Upper lobe of right lung (tissue), 1 donor: Measurements from ENCODE around the gene ZNF366. TPM values are rescaled to one million over a fixed set of nuclear protein-coding genes. Genes with fewer than 3 reads are reported as not detected.

ENCODE experiments used
- ATAC-seq: fragments of 200-7000 bp; cut with Tn5 transposase; one replicate; pipeline ENCODE4 v1.9.1; 2020; ENCODE audit warnings: mild to moderate bottlenecking, moderate library complexity
- DNase-seq: peaks from one replicate; pipeline ENCODE4 v3.0.0-alpha.2; 2020
- H3K27ac ChIP-seq: fragments of 200-600 bp; one replicate; pipeline ENCODE4 v1.8.0; 2022
- H3K27me3 ChIP-seq: fragments of 200-600 bp; one replicate; pipeline ENCODE4 v1.8.0; 2022; ENCODE audit warnings: mild to moderate bottlenecking
- H3K36me3 ChIP-seq: fragments of 200-600 bp; one replicate; pipeline ENCODE4 v1.8.0; 2022
- H3K4me1 ChIP-seq: fragments of 200-600 bp; one replicate; pipeline ENCODE4 v1.8.0; 2022
- H3K4me3 ChIP-seq: fragments of 200-600 bp; one replicate; pipeline ENCODE4 v1.8.0; 2022; ENCODE audit warnings: mild to moderate bottlenecking
- H3K9me3 ChIP-seq: fragments of 200-600 bp; one replicate; pipeline ENCODE4 v1.8.0; 2022
- CTCF ChIP-seq: fragments of 200-600 bp; IDR thresholded peaks from one replicate; pipeline ENCODE4 v1.8.0; 2022; ENCODE audit warnings: antibody characterized with exemption
- intact Hi-C: fragments of 100-400 bp; cut with DNase I; formaldehyde crosslinking; loops from one replicate; pipeline ENCODE4 v1.11.0; 2022
- total RNA-seq: library from RNA; stranded (reverse); fragmentation: NEBNext Ultra II Directional; extraction: Animal tissue kit (Norgen Biotek cat#: 25700); gene quantifications from one replicate; pipeline ENCODE4 v1.2.1, GENCODE V29; 2021
- donor health status: DM: no; HTN: yes; CAD: no; lungs with severe emphysema.

ZNF366 gene
- total RNA-seq, 1 donor from 2014 or later = 12.2 TPM

DNA sequence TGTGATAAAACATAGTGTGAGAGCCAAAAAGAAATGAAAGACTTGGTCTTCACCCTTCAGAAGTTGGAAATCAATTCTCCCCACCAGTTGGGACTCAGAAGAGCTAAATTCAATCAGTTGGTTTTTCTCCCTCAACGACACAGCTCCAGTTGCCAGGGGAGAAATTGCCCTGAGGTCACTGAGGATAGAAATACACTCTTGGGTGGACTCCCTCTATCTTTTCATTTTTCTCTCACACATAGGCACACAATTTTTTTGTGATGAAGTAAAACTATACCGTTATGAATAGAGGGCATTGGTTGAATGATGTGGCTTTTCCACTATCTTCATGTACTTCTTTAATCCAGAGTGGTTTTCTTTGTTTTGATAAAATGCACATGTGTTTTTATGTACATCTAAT is 80.2 kb downstream of the ZNF366 start:
- no peak for DNase-seq
- H3K36me3 ChIP-seq = no peaks in the 10 kb centered on the region
- intact Hi-C loops = no loop called here
- H3K4me3 ChIP-seq = no peak overlapping the region
- H3K4me1 ChIP-seq = peaks cover 8% of the 10 kb centered on the region
- no peak for ATAC-seq
- TF ChIP-seq CTCF = no peak
- no peaks in the 10 kb centered on the region for H3K27me3 ChIP-seq
- H3K9me3 ChIP-seq = no peaks in the 10 kb centered on the region
- H3K27ac ChIP-seq = no peak overlapping the region

GRCh38 chr5:72426019-72426418 is 81.2 kb downstream of the ZNF366 start:
- TF ChIP-seq CTCF = no peak
- Histone ChIP-seq H3K27ac (no peak overlapping the region), H3K4me3 (no peak overlapping the region), H3K27me3 (no peaks in the 10 kb centered on the region), H3K4me1 (peaks cover 8% of the 10 kb centered on the region), H3K36me3 (no peaks in the 10 kb centered on the region), H3K9me3 (no peaks in the 10 kb centered on the region)
- DNase-seq = no peak
- intact Hi-C loops = no loop called here
- no peak for ATAC-seq

DNA sequence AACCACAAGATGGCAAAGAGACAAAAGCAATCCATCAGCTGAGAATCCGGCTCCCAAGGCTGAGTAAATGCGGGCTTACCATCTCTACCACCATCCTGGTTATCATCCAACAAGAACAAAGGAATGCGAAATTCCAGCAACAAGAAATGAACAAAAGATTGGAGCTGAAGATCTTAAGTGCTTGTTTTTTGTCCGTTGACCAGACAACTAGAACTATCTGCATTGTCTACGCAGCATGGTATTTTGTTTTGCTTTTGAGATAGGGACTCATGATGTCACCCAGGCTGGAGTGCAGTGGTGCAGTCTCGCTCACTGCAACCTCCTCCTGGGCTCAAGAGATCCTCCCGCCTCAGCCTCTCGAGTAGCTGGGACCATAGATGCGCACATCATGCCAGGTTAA is 88.9 kb downstream of the ZNF366 start:
- DNase-seq = no peak
- no peaks in the 10 kb centered on the region for H3K9me3 ChIP-seq
- no peak overlapping the region for H3K27ac ChIP-seq
- H3K4me3 ChIP-seq = no peak overlapping the region
- no peaks in the 10 kb centered on the region for H3K36me3 ChIP-seq
- intact Hi-C loops = no loop called here
- no peak for TF ChIP-seq CTCF
- no peak for ATAC-seq
- H3K27me3 ChIP-seq = no peaks in the 10 kb centered on the region
- no peaks in the 10 kb centered on the region for H3K4me1 ChIP-seq

- no peak for DNase-seq
- ATAC-seq = peak; percentile 35
- intact Hi-C loops = no loop called here
These were observed 89.7 kb downstream of the ZNF366 start for GRCh38 chr5:72417333-72418062.

DNA sequence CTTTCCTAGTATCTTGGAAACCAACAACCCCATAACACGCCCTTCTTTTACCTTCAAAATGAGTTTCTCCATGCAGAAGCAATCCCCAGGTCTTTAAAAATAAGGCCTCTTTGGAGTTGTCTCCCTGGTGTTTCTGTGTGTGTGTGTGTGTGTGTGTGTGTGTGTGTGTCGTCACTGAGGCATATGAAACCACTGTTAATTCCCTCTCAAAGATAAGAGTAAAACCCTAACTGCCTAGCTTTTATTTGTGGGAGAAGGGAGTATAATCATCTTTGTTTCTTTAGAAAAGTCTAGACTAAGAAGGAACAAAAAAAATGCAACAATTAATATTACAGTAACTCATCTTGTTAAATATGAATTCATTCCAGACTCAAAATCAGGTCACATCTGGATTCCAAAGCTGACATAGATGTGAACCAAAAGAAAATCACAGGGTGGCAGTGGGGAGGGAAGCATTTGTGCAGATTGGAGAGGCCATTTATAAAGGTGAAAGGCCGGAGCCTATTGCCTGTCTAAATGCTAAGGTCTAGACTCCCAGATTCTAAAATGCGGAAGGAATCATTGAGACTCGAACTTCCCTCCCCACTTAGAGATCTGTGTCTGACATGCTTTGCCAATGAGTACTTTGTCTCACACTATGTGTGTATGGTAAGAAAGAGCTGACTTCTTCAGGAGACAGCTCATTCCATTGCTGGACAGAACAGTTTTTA is 91.4 kb downstream of the ZNF366 start:
- no peak overlapping the region for H3K27ac ChIP-seq
- intact Hi-C loops = no loop called here
- DNase-seq (no peak), ATAC-seq (no peak)
- H3K27me3 ChIP-seq = no peaks in the 10 kb centered on the region
- no peaks in the 10 kb centered on the region for H3K9me3 ChIP-seq
- no peaks in the 10 kb centered on the region for H3K4me1 ChIP-seq
- H3K36me3 ChIP-seq = no peaks in the 10 kb centered on the region
- no peak overlapping the region for H3K4me3 ChIP-seq
- TF ChIP-seq CTCF = no peak

More at GRCh38 chr5:72417333-72418062, 89.7 kb downstream of the ZNF366 start:
- TF ChIP-seq CTCF = no peak
- H3K4me3 ChIP-seq = no peak overlapping the region
- H3K27me3 ChIP-seq = no peaks in the 10 kb centered on the region
- no peak overlapping the region for H3K27ac ChIP-seq
- H3K36me3 ChIP-seq = no peaks in the 10 kb centered on the region
- H3K9me3 ChIP-seq = no peaks in the 10 kb centered on the region
- H3K4me1 ChIP-seq = no peaks in the 10 kb centered on the region
